Left lobe of liver (tissue), 2 donors: ENCODE data around the gene CYP39A1. TPM values are rescaled to one million over a fixed set of nuclear protein-coding genes. Genes with fewer than 3 reads are reported as not detected.

ENCODE experiments used
- ATAC-seq: fragments of 200-7000 bp; cut with Tn5 transposase; one replicate; pipeline ENCODE4 v1.9.1; 2020; ENCODE audit warnings: mild to moderate bottlenecking, moderate library complexity
- DNase-seq: peaks from one replicate; pipeline ENCODE4 v3.0.0-alpha.2; 2020; ENCODE audit warnings: low spot score
- total RNA-seq: library from RNA; stranded (reverse); gene quantifications from one replicate; pipeline ENCODE4 v1.2.1, GENCODE V29; 2021
- donor health status: DM: no; HTN: no; CAD: no; lungs with moderate emphysema.
- donor health status: DM: no; HTN: yes; CAD: no.

CYP39A1 gene
- total RNA-seq, 1 donor from 2014 or later = 35.9 TPM

- DNase-seq = no peak
- no peak for ATAC-seq
These were observed 59.9 kb downstream of the CYP39A1 start for GRCh38 chr6:46592740-46593139.

GRCh38 chr6:46592046-46592445, 60.6 kb downstream of the CYP39A1 start:
- ATAC-seq (peak; percentile 52), DNase-seq (no peak)

GRCh38 chr6:46590765-46591164, 61.9 kb downstream of the CYP39A1 start:
- DNase-seq = no peak
- ATAC-seq = no peak

- no peak for DNase-seq
- no peak for ATAC-seq
These were observed 65.7 kb downstream of the CYP39A1 start for GRCh38 chr6:46586906-46587305.

GRCh38 chr6:46584586-46584985, 68.0 kb downstream of the CYP39A1 start:
- no peak for DNase-seq
- no peak for ATAC-seq

- ATAC-seq = no peak
- no peak for DNase-seq
These were observed 68.9 kb downstream of the CYP39A1 start for GRCh38 chr6:46583721-46584120.

- DNase-seq (no peak), ATAC-seq (no peak)
These were observed 69.5 kb downstream of the CYP39A1 start for GRCh38 chr6:46583081-46583480.

- ATAC-seq = no peak
These were observed 71.0 kb downstream of the CYP39A1 start for GRCh38 chr6:46581459-46582177.

GRCh38 chr6:46575530-46575929, 77.1 kb downstream of the CYP39A1 start:
- ATAC-seq (no peak), DNase-seq (no peak)

More at GRCh38 chr6:46581459-46582177, 71.0 kb downstream of the CYP39A1 start:
- DNase-seq = no peak

- ATAC-seq (no peak), DNase-seq (no peak)
These were observed 79.5 kb downstream of the CYP39A1 start for GRCh38 chr6:46573140-46573539.

- ATAC-seq (no peak), DNase-seq (no peak)
These were observed 87.1 kb downstream of the CYP39A1 start for GRCh38 chr6:46565531-46565930.

GRCh38 chr6:46563924-46564323, 88.7 kb downstream of the CYP39A1 start:
- DNase-seq (no peak), ATAC-seq (no peak)

GRCh38 chr6:46556053-46556452, 96.6 kb downstream of the CYP39A1 start:
- ATAC-seq = no peak
- DNase-seq = no peak

- ATAC-seq (no peak), DNase-seq (no peak)
These were observed 97.5 kb downstream of the CYP39A1 start for GRCh38 chr6:46555129-46555528.

- no peak for DNase-seq
- ATAC-seq = no peak
These were observed 103.5 kb downstream of the CYP39A1 start for GRCh38 chr6:46549155-46549554.

- ATAC-seq (no peak), DNase-seq (no peak)
These were observed 111.1 kb downstream of the CYP39A1 start for GRCh38 chr6:46541556-46541955.

GRCh38 chr6:46539866-46540265, 112.8 kb downstream of the CYP39A1 start:
- DNase-seq (no peak), ATAC-seq (no peak)

GRCh38 chr6:46538800-46539480, 113.7 kb downstream of the CYP39A1 start:
- no peak for ATAC-seq
- no peak for DNase-seq

- ATAC-seq = no peak
- no peak for DNase-seq
These were observed 121.7 kb downstream of the CYP39A1 start for GRCh38 chr6:46530896-46531295.

GRCh38 chr6:46528961-46529750, 123.5 kb downstream of the CYP39A1 start:
- DNase-seq (no peak), ATAC-seq (no peak)

GRCh38 chr6:46526607-46527006, 126.0 kb downstream of the CYP39A1 start:
- no peak for DNase-seq
- ATAC-seq = no peak

GRCh38 chr6:46525583-46525982, 127.0 kb downstream of the CYP39A1 start:
- ATAC-seq (no peak), DNase-seq (no peak)
